Endothelial cell of umbilical vein (primary cell): ENCODE measurements around the gene DPP6. TPM values are rescaled to one million over a fixed set of nuclear protein-coding genes. Genes with fewer than 3 reads are reported as not detected.

Experiments
- BruUV-seq: library from RNA; stranded (reverse); fragments of 400-500 nt; replicated peaks from 2 replicates; lab custom pipeline; 2021; lab: Mats Ljungman, UMichigan
- CTCF ChIA-PET: fragments of 300-600, 350-600 bp; sonication (Branson Sonifier 250); formaldehyde crosslinking; loops from one replicate; lab custom pipeline; 2021; ENCODE audit warnings: antibody characterized with exemption, inconsistent platforms; lab: Charles Lee
- POLR2A ChIA-PET: fragments of 300-600, 350-600 bp; sonication (Branson Sonifier 250); formaldehyde crosslinking; loops from one replicate; lab custom pipeline; 2021; ENCODE audit warnings: antibody characterized with exemption, inconsistent platforms; lab: Charles Lee
- DNase-seq: peaks from one replicate; pipeline ENCODE4 v3.0.0-alpha.2; 2011; ENCODE audit warnings: low read depth, low spot score
- FAIRE-seq: peaks from 2 replicates; lab custom pipeline; 2011; peaks lifted over from hg19 to GRCh38; lab: Jason Lieb, UNC
- H2AFZ ChIP-seq: 2 replicates; pipeline ENCODE4 v1.6.0; 2012; ENCODE audit warnings: low read depth, low read length, control low read depth, inconsistent platforms
- H3K27ac ChIP-seq: 2 replicates; pipeline ENCODE4 v1.5.1; 2011; ENCODE audit warnings: low read depth, mild to moderate bottlenecking, control low read depth, low read length, moderate library complexity; ENCODE audit not compliant: insufficient read depth
- H3K27me3 ChIP-seq, 2 experiments: 2 replicates each; pipeline versions ENCODE4 v1.6.0 to v1.6.1; 2011; ENCODE audit warnings: low read length in 2 of 2, mixed read lengths in 1 of 2; ENCODE audit not compliant: control insufficient read depth in 2 of 2, insufficient read depth in 2 of 2
- H3K36me3 ChIP-seq, 2 experiments: 2 replicates in 1 of 2; 3 replicates in 1 of 2; pipeline ENCODE4 v1.5.1; 2011; ENCODE audit warnings: low read length in 2 of 2, mild to moderate bottlenecking in 1 of 2, moderate library complexity in 1 of 2; ENCODE audit not compliant: control insufficient read depth in 2 of 2, insufficient read depth in 2 of 2; ENCODE audit errors: extremely low read depth in 1 of 2
- H3K4me1 ChIP-seq: 3 replicates; pipeline ENCODE4 v1.5.1; 2011; ENCODE audit warnings: mild to moderate bottlenecking, low read length; ENCODE audit not compliant: control insufficient read depth, insufficient read depth; ENCODE audit errors: extremely low read depth
- H3K4me2 ChIP-seq: 2 replicates; pipeline ENCODE4 v1.6.1; 2011; ENCODE audit warnings: low read length, control low read depth, mixed read lengths; ENCODE audit not compliant: insufficient read depth
- H3K4me3 ChIP-seq, 3 experiments: fragments of 200-600 bp in 1 of 3; sonication (generic), shearing (Covaris generic) in 1 of 3; replicated peaks in 1 of 3; 2 replicates each; pipeline ENCODE4 v1.5.1; 2011 to 2016; ENCODE audit warnings: control low read depth in 3 of 3, low read length in 3 of 3, mild to moderate bottlenecking in 2 of 3, inconsistent platforms in 1 of 3, low read depth in 1 of 3, moderate library complexity in 1 of 3; ENCODE audit not compliant: insufficient read depth in 1 of 3
- H3K79me2 ChIP-seq: 2 replicates; pipeline ENCODE4 v1.6.0; 2012; ENCODE audit warnings: low read length, inconsistent platforms; ENCODE audit not compliant: control insufficient read depth, insufficient read depth
- H3K9ac ChIP-seq: replicated peaks from 2 replicates; pipeline ENCODE3; 2011; ENCODE audit warnings: low read length, control low read depth; ENCODE audit not compliant: insufficient read depth; ENCODE audit errors: extremely low read depth
- H3K9me1 ChIP-seq: replicated peaks from 3 replicates; pipeline ENCODE4 v1.6.0; 2011; ENCODE audit warnings: mild to moderate bottlenecking, low read length; ENCODE audit not compliant: control insufficient read depth, insufficient read depth; ENCODE audit errors: extremely low read depth
- H3K9me3 ChIP-seq: replicated peaks from 2 replicates; pipeline ENCODE4 v1.5.1; 2012; ENCODE audit warnings: low read length, inconsistent platforms; ENCODE audit not compliant: control insufficient read depth, insufficient read depth
- H4K20me1 ChIP-seq: replicated peaks from 2 replicates; pipeline ENCODE3; 2011; ENCODE audit warnings: mild to moderate bottlenecking, low read length; ENCODE audit not compliant: control insufficient read depth, insufficient read depth; ENCODE audit errors: extremely low read depth
- CTCF ChIP-seq, 2 donors: IDR thresholded peaks; 1 replicate in 1 of 2; 2 replicates in 1 of 2; pipeline ENCODE4 v1.5.1; 2011; ENCODE audit warnings: low read length in 2 of 2, mild to moderate bottlenecking in 2 of 2, moderate library complexity in 2 of 2, control low read depth in 1 of 2, inconsistent platforms in 1 of 2, low read depth in 1 of 2; ENCODE audit not compliant: insufficient read depth in 1 of 2; ENCODE audit errors: extremely low read depth in 1 of 2
- EZH2 ChIP-seq: IDR thresholded peaks from 2 replicates; pipeline ENCODE4 v1.6.1; 2012; ENCODE audit warnings: borderline replicate concordance, low read depth, mild to moderate bottlenecking, moderate library complexity, low read length, inconsistent platforms; ENCODE audit not compliant: severe bottlenecking
- FOS ChIP-seq: IDR thresholded peaks from 2 replicates; pipeline ENCODE4 v1.6.1; 2011; ENCODE audit warnings: mild to moderate bottlenecking, low read length, moderate library complexity, borderline replicate concordance; ENCODE audit not compliant: insufficient read depth
- GATA2 ChIP-seq: IDR thresholded peaks from 2 replicates; pipeline ENCODE4 v1.7.0; 2011; ENCODE audit warnings: low read depth, mild to moderate bottlenecking, moderate library complexity, mixed read lengths, low read length; ENCODE audit not compliant: insufficient read length, insufficient read depth
- JUN ChIP-seq: IDR thresholded peaks from 2 replicates; pipeline ENCODE4 v1.6.1; 2011; ENCODE audit warnings: borderline replicate concordance, low read depth; ENCODE audit not compliant: insufficient read length, insufficient read depth
- MAX ChIP-seq: IDR thresholded peaks from 2 replicates; pipeline ENCODE4 v1.6.1; 2011; ENCODE audit not compliant: insufficient read depth, insufficient read length
- MYC ChIP-seq: IDR thresholded peaks from one replicate; pipeline ENCODE4 v1.6.1; 2011; ENCODE audit warnings: mild to moderate bottlenecking, low read depth, low read length
- POLR2A ChIP-seq: IDR thresholded peaks from 2 replicates; pipeline ENCODE4 v1.6.1; 2012; ENCODE audit warnings: low read depth, mild to moderate bottlenecking, control low read depth, low read length
- dilution Hi-C: fragments of 300-500 bp; cut with MboI; formaldehyde crosslinking; loops from one replicate; pipeline ENCODE4 v1.15.0; 2019; ENCODE audit warnings: low sequenced_read_pairs; ENCODE audit not compliant: extremely low pct_ligation_motif_present
- intact Hi-C: fragments of 100-400 bp; cut with micrococcal nuclease; formaldehyde crosslinking; loops from one replicate; pipeline ENCODE4 v1.10.0; 2022
- polyA plus RNA-seq, 4 experiments: library from polyadenylated mRNA; depleted of rRNA in 3 of 4; stranded (reverse) in 3 of 4; unstranded in 1 of 4; fragments of >200 nt; gene quantifications; 2 replicates each; pipeline versions ENCODE4 v1.2.1 to v1.2.3, GENCODE V29; 2011 to 2012; ENCODE audit warnings: missing spikeins in 1 of 4
- total RNA-seq: library from RNA; stranded (reverse); gene quantifications from 2 replicates; pipeline ENCODE4 v1.2.3, GENCODE V29; 2021

The DPP6 gene
- total and polyA plus RNA-seq, 2 donors (not counting 3 experiments of a cell fraction or from before 2014, with no cell fraction given) = not detected

- no TSS peak for BruUV-seq
- Histone ChIP-seq H3K27me3 (no peaks in the 10 kb centered on the region), H3K27ac (no peak overlapping the region), H4K20me1 (no peaks in the 10 kb centered on the region), H3K4me3 (no peak overlapping the region), H3K4me2 (no peak overlapping the region), H3K4me1 (no peaks in the 10 kb centered on the region), H3K79me2 (no peaks in the 10 kb centered on the region), H3K9ac (no peak overlapping the region), H3K36me3 (no peaks in the 10 kb centered on the region), H2AFZ (no peak overlapping the region), H3K9me1 (no peaks in the 10 kb centered on the region), H3K9me3 (peaks cover 9% of the 10 kb centered on the region)
- TF ChIP-seq EZH2 (no peak), MAX (no peak), POLR2A (no peak), GATA2 (no peak), FOS (no peak), MYC (no peak), JUN (no peak)
- CTCF ChIA-PET = no interaction called here
- dilution Hi-C loops = no loop called here
- intact Hi-C loops = no loop called here
- POLR2A ChIA-PET = no interaction called here
- DNase-seq (no peak), FAIRE-seq (no peak)
Measured at GRCh38 chr7:154212861-154213260, 160.7 kb downstream of the DPP6 start.

GRCh38 chr7:154217688-154218340 is 165.6 kb downstream of the DPP6 start:
- POLR2A ChIA-PET = no interaction called here
- no peak for DNase-seq
- Histone ChIP-seq H3K79me2 (no peaks in the 10 kb centered on the region), H3K27me3 (no peaks in the 10 kb centered on the region), H3K4me2 (no peak overlapping the region), H3K36me3 (no peaks in the 10 kb centered on the region), H3K9me3 (peaks cover 7% of the 10 kb centered on the region), H2AFZ (no peak overlapping the region), H3K9ac (no peak overlapping the region), H3K27ac (no peak overlapping the region), H3K4me3 (no peak overlapping the region), H4K20me1 (no peaks in the 10 kb centered on the region), H3K4me1 (no peaks in the 10 kb centered on the region), H3K9me1 (no peaks in the 10 kb centered on the region)
- BruUV-seq = no TSS peak
- CTCF ChIA-PET = no interaction called here
- no peak for FAIRE-seq
- TF ChIP-seq CTCF (IDR thresholded peaks at IDR 0.05; ENCODE audit: extremely low read depth in 1 of 2, insufficient read depth in 1 of 2, low read depth in 1 of 2, low read length in 2 of 2) = no peak
- TF ChIP-seq JUN = no peak
- no peak for TF ChIP-seq POLR2A
- no peak for TF ChIP-seq GATA2
- intact Hi-C loops = no loop called here
- dilution Hi-C loops = no loop called here
